AG20443 (cell line): ENCODE results near the gene FBXL12.
A peak's percentile ranks its signal among the peaks of the same experiment; 100 is the strongest.
"Not testable (repeated sequence)": the region's sequence is repeated elsewhere in the genome, so short reads cannot be mapped to it uniquely, and the experiment has no call there.

Experiments used
- DNase-seq: peaks from one replicate; pipeline ENCODE4 v3.0.0; 2012; ENCODE audit warnings: low spot score, mixed read lengths

Gene FBXL12

DNA sequence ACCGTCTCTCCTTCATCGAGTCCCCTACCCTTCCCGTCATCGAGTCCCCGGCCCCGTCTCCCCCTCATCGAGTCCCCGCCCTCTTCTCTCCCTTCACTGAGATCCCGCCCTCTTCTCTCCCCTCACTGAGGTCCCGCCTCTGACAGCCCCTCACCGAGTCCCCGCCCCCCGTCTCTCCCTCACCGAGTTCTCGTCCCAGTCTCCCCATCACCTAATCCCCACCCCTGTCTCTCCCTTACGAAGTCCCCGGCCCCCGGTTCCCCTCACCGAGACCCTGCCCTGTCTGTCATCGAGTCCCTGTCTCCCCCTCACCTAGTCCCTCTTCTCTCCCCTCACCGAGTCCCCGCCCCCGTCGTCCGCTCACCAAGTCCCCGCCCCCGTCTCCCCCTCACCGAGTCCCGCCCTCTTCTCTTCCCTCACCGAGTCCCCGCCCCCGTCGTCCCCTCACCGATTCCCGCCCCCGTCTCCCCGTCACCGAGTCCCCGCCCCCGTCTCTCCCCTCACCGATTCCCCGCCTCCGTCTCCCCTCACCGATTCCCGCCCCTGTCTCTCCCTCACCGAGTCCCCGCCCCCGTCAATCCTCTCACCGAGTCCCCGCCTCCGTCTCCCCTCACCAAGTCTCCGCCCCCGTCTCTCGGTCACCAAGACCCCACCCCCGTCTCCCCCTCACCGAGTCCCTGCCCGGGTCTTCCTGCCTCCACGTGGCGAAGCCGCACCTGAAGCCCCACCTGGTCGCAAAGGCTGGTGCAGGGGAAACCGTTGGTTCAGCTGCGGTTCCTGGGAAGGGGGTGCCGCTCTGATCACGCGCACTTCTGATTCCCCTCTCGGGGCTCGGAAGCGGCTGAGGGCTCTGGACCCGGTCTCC lies 26.4 kb downstream of the FBXL12 start:
- DNase-seq: peak; percentile 94

DNA sequence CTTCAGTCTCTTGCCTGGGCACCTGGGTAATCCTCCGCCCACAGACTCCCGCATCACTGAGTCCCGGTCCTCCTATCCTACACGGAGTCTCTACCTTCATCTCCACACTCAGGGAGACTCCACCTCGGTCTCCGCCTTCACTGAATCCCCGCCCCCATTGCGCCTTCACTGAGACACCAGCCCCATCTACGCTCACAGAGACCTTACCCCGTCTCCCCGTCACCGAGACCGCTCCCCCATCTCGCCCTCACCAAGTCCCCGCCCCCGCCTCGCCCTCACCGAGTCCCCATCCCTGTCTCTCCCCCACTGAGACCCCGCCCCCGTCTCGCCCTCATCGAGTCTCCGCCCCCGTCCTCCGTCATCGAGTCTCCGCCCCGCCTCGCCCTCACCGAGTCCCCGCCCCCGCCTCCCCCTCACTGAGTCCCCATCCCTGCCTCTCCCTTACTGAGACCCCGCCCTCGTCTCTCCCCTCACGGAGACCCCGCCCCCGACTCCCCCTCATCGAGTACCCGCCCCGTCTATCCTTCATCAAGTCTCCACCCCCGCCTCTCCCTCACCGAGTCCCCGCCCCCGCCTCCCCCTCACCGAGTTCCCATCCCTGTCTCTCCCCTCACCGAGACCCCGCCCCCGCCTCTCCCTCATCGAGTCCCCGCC lies 27.2 kb downstream of the FBXL12 start:
- peak; percentile 95 for DNase-seq

- not testable (repeated sequence) for DNase-seq
Measured at GRCh38 chr19:9791073-9791367, 27.9 kb downstream of the FBXL12 start.

DNA sequence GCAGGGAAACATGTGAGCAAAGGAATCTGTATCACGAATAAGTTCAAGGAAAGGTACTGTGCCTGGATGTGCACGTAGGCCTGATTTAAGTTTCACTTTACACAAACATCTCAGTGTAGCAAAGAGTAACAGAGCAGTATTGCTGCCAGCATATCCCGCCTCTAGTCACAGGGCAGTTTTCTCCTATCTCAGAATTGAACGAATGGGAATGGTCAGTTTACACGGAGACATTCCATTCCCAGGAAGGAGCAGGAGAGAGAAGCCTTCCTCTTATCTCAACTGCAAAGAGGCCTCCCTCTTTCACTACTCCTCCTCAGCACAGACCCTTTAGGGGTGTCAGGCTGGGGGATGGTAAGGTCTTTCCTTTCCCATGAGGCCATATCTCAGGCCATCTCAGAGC lies 29.3 kb downstream of the FBXL12 start:
- not testable (repeated sequence) for DNase-seq

- no peak for DNase-seq
Measured at GRCh38 chr19:9789066-9789465, 29.8 kb downstream of the FBXL12 start.

GRCh38 chr19:9788604-9789003 lies 30.3 kb downstream of the FBXL12 start:
- not testable (repeated sequence) for DNase-seq

DNA sequence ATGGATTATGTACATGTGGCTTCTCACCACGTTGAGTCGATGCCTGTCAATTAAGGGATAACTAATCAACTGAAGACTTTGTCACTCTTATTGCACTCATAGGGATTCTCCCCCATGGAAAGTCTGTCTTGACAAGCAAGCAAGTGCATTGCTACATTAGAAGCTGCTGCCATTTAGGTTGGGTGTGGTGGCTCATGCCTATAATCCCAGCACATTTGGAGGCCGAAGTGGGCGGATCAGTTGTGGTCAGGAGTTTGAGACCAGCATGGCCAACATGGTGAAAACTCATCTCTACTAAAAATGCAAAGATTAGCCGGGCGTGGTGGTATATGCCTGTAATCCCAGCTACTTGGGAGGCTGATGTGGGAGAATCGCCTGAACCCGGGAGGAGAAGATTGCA lies 32.1 kb downstream of the FBXL12 start:
- DNase-seq: no peak

- DNase-seq: no peak
Measured at GRCh38 chr19:9786342-9786741, 32.5 kb downstream of the FBXL12 start.

DNA sequence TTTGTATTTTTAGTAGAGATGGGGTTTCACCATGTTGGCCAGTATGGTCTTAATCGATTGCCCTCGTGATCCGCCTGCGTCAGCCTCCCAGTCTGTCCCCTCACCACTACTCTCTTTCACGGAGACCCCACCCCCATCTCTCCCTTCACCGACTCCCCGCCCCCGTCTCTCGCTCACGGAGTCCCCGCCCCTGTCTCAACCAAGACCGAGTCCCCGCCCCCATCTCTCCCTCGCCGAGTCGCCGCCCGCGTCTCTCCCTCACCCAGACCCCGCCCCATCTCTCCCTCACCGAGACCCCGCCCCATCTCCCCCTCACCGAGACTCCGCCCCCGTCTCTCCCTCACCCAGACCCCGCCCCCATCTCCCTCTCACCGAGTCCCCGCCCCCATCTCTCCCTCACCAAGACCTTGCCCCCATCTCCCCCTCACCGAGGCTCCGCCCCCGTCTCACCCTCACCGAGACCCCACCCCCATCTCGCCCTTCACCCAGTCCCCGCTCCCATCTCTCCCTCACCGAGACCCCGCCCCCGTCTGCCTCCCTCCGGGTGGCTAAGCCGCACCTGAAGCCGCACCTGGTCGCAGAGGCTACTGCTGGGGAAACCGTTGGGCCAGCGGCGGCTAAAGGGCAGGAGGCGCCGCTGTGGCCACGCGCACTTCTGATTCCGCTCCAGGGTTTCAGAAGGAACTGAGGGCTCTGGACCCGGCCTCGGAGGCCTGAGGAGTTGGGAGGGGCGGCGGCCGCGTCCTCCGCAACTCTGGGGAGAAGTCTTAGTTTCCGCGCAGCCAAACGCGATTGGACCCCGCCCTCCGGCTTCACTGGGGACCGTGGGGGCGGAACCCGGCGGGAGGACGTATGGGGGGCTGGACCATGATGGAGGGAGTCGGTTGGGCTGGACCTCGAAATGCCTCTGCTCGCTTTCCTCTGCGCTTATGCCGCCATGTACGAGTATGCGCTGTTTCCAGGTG lies 33.2 kb downstream of the FBXL12 start:
- peak; percentile 97 for DNase-seq

DNA sequence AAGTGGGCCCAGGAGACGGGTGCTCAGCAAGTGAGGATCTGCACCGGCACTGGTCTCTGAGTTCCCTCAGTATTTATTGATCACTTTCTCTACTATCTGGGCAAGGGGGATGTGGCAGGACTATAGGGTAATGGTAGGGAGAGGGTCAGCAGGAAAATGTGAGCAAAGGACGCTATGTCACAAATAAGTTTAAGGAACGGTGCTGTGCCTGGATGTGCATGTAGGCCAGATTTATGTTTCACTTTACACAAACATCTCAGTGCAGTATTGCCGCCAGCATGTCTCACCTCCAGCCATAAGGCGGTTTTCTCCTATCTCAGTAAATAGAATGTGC lies 34.7 kb downstream of the FBXL12 start:
- not testable (repeated sequence) for DNase-seq

- no peak for DNase-seq
Measured at GRCh38 chr19:9782338-9782737, 36.5 kb downstream of the FBXL12 start.

GRCh38 chr19:9768175-9769112 lies 50.4 kb downstream of the FBXL12 start, which contains the start of gene ZNF846:
Gene ZNF846, minus strand, starts transcription at chr19:9768738. Its CDS starts 3,788 bp downstream, at chr19:9764950.
- peak; percentile 98 for DNase-seq
